ENCODE data around the gene PARVA. TPM values are rescaled to one million over a fixed set of nuclear protein-coding genes. Genes with fewer than 3 reads are reported as not detected.
"Not testable (repeated sequence)": the region's sequence is repeated elsewhere in the genome, so short reads cannot be mapped to it uniquely, and the experiment has no call there.

Gene PARVA
- total RNA-seq, 1 experiment from 2014 or later: 43.9 TPM

GRCh38 chr11:12362857-12363256 is 14.5 kb upstream of the PARVA start:
- no peak overlapping the region for H3K4me3 ChIP-seq

GRCh38 chr11:12363373-12363772 is 14.0 kb upstream of the PARVA start:
- Histone ChIP-seq H3K27ac (no peak overlapping the region), H3K9me3 (replicated peaks) (0 out of 2 replicates have a peak, but pooled peaks cover 4% of the 10 kb centered on the region)

More at GRCh38 chr11:12362857-12363256, 14.5 kb upstream of the PARVA start:
- Histone ChIP-seq H3K36me3 (no peaks in the 10 kb centered on the region), H3K4me1 (no peaks in the 10 kb centered on the region), H3K27me3 (no peaks in the 10 kb centered on the region), H3K9me3 (replicated peaks) (0 out of 2 replicates have a peak, but pooled peaks cover 4% of the 10 kb centered on the region), H3K27ac (no peak overlapping the region)
- DNase-seq: no peak

GRCh38 chr11:12365965-12366575 is 11.3 kb upstream of the PARVA start:
- H3K4me1 ChIP-seq, H3K27ac ChIP-seq: not testable (repeated sequence)
- DNase-seq: peak; percentile 29 to 32

More at GRCh38 chr11:12363373-12363772, 14.0 kb upstream of the PARVA start:
- H3K36me3 ChIP-seq: no peaks in the 10 kb centered on the region
- DNase-seq: no peak
- H3K4me3 ChIP-seq: no peak overlapping the region
- H3K27me3 ChIP-seq: no peaks in the 10 kb centered on the region
- H3K4me1 ChIP-seq: no peaks in the 10 kb centered on the region

GRCh38 chr11:12367057-12367456 is 10.3 kb upstream of the PARVA start:
- not testable (repeated sequence) for H3K9me3 ChIP-seq (replicated peaks); H3K27me3 ChIP-seq; H3K27ac ChIP-seq; H3K4me3 ChIP-seq; H3K4me1 ChIP-seq; DNase-seq; H3K36me3 ChIP-seq

More at GRCh38 chr11:12365965-12366575, 11.3 kb upstream of the PARVA start:
- H3K27me3 ChIP-seq; H3K36me3 ChIP-seq; H3K9me3 ChIP-seq (replicated peaks): not testable (repeated sequence)
- peak overlapping the region; percentile 18; the same call in 1 of the 2 replicates for H3K4me3 ChIP-seq

- Histone ChIP-seq H3K36me3 (no peaks in the 10 kb centered on the region), H3K4me1 (peaks cover 6% of the 10 kb centered on the region; the same call in 1 of the 2 replicates), H3K27me3 (no peaks in the 10 kb centered on the region), H3K9me3 (replicated peaks) (peaks cover 3% of the 10 kb centered on the region; the same call in 1 of the 2 replicates), H3K4me3 (no peak overlapping the region), H3K27ac (no peak overlapping the region)
- DNase-seq: no peak
Observed at GRCh38 chr11:12372111-12372510, 5.3 kb upstream of the PARVA start.

- Histone ChIP-seq H3K27me3 (no peaks in the 10 kb centered on the region), H3K4me3 (no peak overlapping the region), H3K4me1 (peaks cover 6% of the 10 kb centered on the region; the same call in 1 of the 2 replicates), H3K27ac (no peak overlapping the region), H3K36me3 (no peaks in the 10 kb centered on the region), H3K9me3 (replicated peaks) (peaks cover 3% of the 10 kb centered on the region; the same call in 1 of the 2 replicates)
- DNase-seq: no peak
Observed at GRCh38 chr11:12375720-12376119, 1.7 kb upstream of the PARVA start.

GRCh38 chr11:12376259-12377081 is 901 bp upstream of the PARVA start:
- Histone ChIP-seq H3K4me3 (peak overlapping the region; percentile 95), H3K27me3 (no peaks in the 10 kb centered on the region)
- DNase-seq: peak; percentile 46 to 65

GRCh38 chr11:12377824-12378593 is 638 bp downstream of the PARVA start:
- H3K36me3 ChIP-seq: no peaks in the 10 kb centered on the region
- peak overlapping the region; percentile 86 for H3K27ac ChIP-seq
- H3K27me3 ChIP-seq: no peaks in the 10 kb centered on the region
- H3K4me1 ChIP-seq: peaks cover 6% of the 10 kb centered on the region; the same call in 1 of the 2 replicates
- H3K9me3 ChIP-seq (replicated peaks): peaks cover 3% of the 10 kb centered on the region; the same call in 1 of the 2 replicates
- DNase-seq: peak; percentile 84 to 86
- peak overlapping the region; percentile 95 for H3K4me3 ChIP-seq

More at GRCh38 chr11:12376259-12377081, 901 bp upstream of the PARVA start:
- peak overlapping the region; percentile 86 for H3K27ac ChIP-seq
- H3K36me3 ChIP-seq: no peaks in the 10 kb centered on the region
- H3K9me3 ChIP-seq (replicated peaks): peaks cover 3% of the 10 kb centered on the region; the same call in 1 of the 2 replicates
- peaks cover 6% of the 10 kb centered on the region; the same call in 1 of the 2 replicates for H3K4me1 ChIP-seq

GRCh38 chr11:12380565-12381325 is 3.4 kb downstream of the PARVA start:
- H3K4me3 ChIP-seq: no peak overlapping the region
- no peaks in the 10 kb centered on the region for H3K9me3 ChIP-seq (replicated peaks)
- H3K27ac ChIP-seq: no peak overlapping the region
- H3K27me3 ChIP-seq: no peaks in the 10 kb centered on the region
- H3K36me3 ChIP-seq: peaks cover 3% of the 10 kb centered on the region; the same call in 1 of the 2 replicates
- no peak for DNase-seq
- H3K4me1 ChIP-seq: peaks cover 6% of the 10 kb centered on the region; the same call in 1 of the 2 replicates

GRCh38 chr11:12381875-12382274 is 4.5 kb downstream of the PARVA start:
- Histone ChIP-seq H3K36me3 (peaks cover 3% of the 10 kb centered on the region; the same call in 1 of the 2 replicates), H3K4me1 (peaks cover under 1% of the 10 kb centered on the region; the same call in 1 of the 2 replicates), H3K9me3 (replicated peaks) (no peaks in the 10 kb centered on the region), H3K27ac (no peak overlapping the region), H3K27me3 (no peaks in the 10 kb centered on the region), H3K4me3 (no peak overlapping the region)
- DNase-seq: no peak

GRCh38 chr11:12382451-12382850 is 5.1 kb downstream of the PARVA start:
- Histone ChIP-seq H3K4me3 (no peak overlapping the region), H3K4me1 (peaks cover 3% of the 10 kb centered on the region; the same call in 1 of the 2 replicates), H3K36me3 (peaks cover 3% of the 10 kb centered on the region; the same call in 1 of the 2 replicates), H3K9me3 (replicated peaks) (no peaks in the 10 kb centered on the region), H3K27me3 (no peaks in the 10 kb centered on the region), H3K27ac (no peak overlapping the region)
- DNase-seq: no peak

- peaks cover 3% of the 10 kb centered on the region for H3K36me3 ChIP-seq
- peak in 1 of 2 experiments; percentile 45 for DNase-seq
- H3K4me3 ChIP-seq: no peak overlapping the region
- H3K4me1 ChIP-seq: peaks cover 16% of the 10 kb centered on the region
- no peaks in the 10 kb centered on the region for H3K9me3 ChIP-seq (replicated peaks)
- H3K27me3 ChIP-seq: no peaks in the 10 kb centered on the region
- peak overlapping the region; percentile 0; the same call in 1 of the 2 replicates for H3K27ac ChIP-seq
Observed at GRCh38 chr11:12386309-12386708, 8.9 kb downstream of the PARVA start.

- Histone ChIP-seq H3K27ac (peak overlapping the region; percentile 0; the same call in 1 of the 2 replicates), H3K4me3 (no peak overlapping the region), H3K36me3 (peaks cover 3% of the 10 kb centered on the region), H3K4me1 (peaks cover 19% of the 10 kb centered on the region), H3K9me3 (replicated peaks) (no peaks in the 10 kb centered on the region), H3K27me3 (no peaks in the 10 kb centered on the region)
- DNase-seq: peak; percentile 46 to 60
Observed at GRCh38 chr11:12386745-12387144, 9.4 kb downstream of the PARVA start.

Data from SJCRH30 (cell line).